Measurements from ENCODE around the gene ADAM20. TPM values are rescaled to one million over a fixed set of nuclear protein-coding genes. Genes with fewer than 3 reads are reported as not detected.

ADAM20 gene
- total RNA-seq (1 to 10 TPM; 1.2 to 4.8 (median 2.4) TPM), polyA plus RNA-seq (under 1 TPM; 0.05 to 0.07 (median 0.06) TPM)
- long read RNA-seq, donor 1: 0 reads
- long read RNA-seq, donor 2: 0 reads

GRCh38 chr14:70534904-70535303 is at the start of gene ADAM20:
Gene ADAM20 (minus strand): TSS chr14:70535004. CDS start chr14:70524757, 10,247 bp downstream.
- H3K4me1 ChIP-seq: no peaks in the 10 kb centered on the region
- H3K36me3 ChIP-seq: peaks cover 0 to 25% (median 8%) of the 10 kb centered on the region in 6 donors
- peaks cover 0 to 30% (median 18%) of the 10 kb centered on the region in 8 donors for H3K9me3 ChIP-seq
- TF ChIP-seq CTCF (IDR thresholded peaks at IDR 0.05 in 8 of 11, conservative IDR thresholded peaks at IDR 0.05 in 3 of 11): no peak
- TF ChIP-seq POLR2A (IDR thresholded peaks at IDR 0.05): no peak
- TF ChIP-seq POLR2AphosphoS5 (IDR thresholded peaks at IDR 0.05): no peak
- intact Hi-C loops (cut with DNase I; ENCODE audit: low total_unique reads): no loop called here
- H3K27me3 ChIP-seq (replicated peaks in 1 of 7): no peaks in the 10 kb centered on the region
- H3K27ac ChIP-seq: no peak within 1 kb of the TSS
- no peak for DNase-seq
- no peak within 1 kb of the TSS for H3K4me3 ChIP-seq

GRCh38 chr14:70576891-70577290 is 42.1 kb upstream of the ADAM20 start:
- Histone ChIP-seq H3K27me3 (replicated peaks in 1 of 7) (no peaks in the 10 kb centered on the region), H3K4me3 (no peak overlapping the region), H3K36me3 (peaks cover 0 to 83% (median 31%) of the 10 kb centered on the region in 6 donors), H3K4me1 (no peaks in the 10 kb centered on the region), H3K9me3 (peaks cover 0 to 7% (median 5%) of the 10 kb centered on the region in 8 donors), H3K27ac (no peak overlapping the region)
- WGBS, 5 donors: 71 to 93% (median 85%) methylated on average over 2 of the region's 2 CpGs
- TF ChIP-seq POLR2AphosphoS5 (IDR thresholded peaks at IDR 0.05) (no peak), POLR2A (IDR thresholded peaks at IDR 0.05) (no peak), CTCF (IDR thresholded peaks at IDR 0.05 in 8 of 11, conservative IDR thresholded peaks at IDR 0.05 in 3 of 11) (no peak)
- intact Hi-C loops (cut with DNase I; ENCODE audit: low total_unique reads): no loop called here
- DNase-seq: no peak

GRCh38 chr14:70573050-70573449 is 38.2 kb upstream of the ADAM20 start:
- Histone ChIP-seq H3K4me3 (no peak overlapping the region), H3K9me3 (peaks cover 0 to 7% (median 5%) of the 10 kb centered on the region in 8 donors), H3K4me1 (no peaks in the 10 kb centered on the region), H3K36me3 (peaks cover 0 to 59% (median 9%) of the 10 kb centered on the region in 6 donors), H3K27ac (no peak overlapping the region), H3K27me3 (replicated peaks in 1 of 7) (no peaks in the 10 kb centered on the region)
- 97 to 100% (median 100%) methylated on average over 1 of the region's 1 CpG for WGBS, 5 donors
- TF ChIP-seq POLR2AphosphoS5 (IDR thresholded peaks at IDR 0.05): no peak
- TF ChIP-seq CTCF (IDR thresholded peaks at IDR 0.05 in 8 of 11, conservative IDR thresholded peaks at IDR 0.05 in 3 of 11): no peak
- TF ChIP-seq POLR2A (IDR thresholded peaks at IDR 0.05): no peak
- intact Hi-C loops (cut with DNase I; ENCODE audit: low total_unique reads): no loop called here
- DNase-seq: no peak

GRCh38 chr14:70571139-70571538 is 36.3 kb upstream of the ADAM20 start:
- H3K36me3 ChIP-seq: peaks cover 0 to 66% (median 18%) of the 10 kb centered on the region in 6 donors
- no peaks in the 10 kb centered on the region for H3K27me3 ChIP-seq (replicated peaks in 1 of 7)
- H3K4me1 ChIP-seq: no peaks in the 10 kb centered on the region
- TF ChIP-seq POLR2A (IDR thresholded peaks at IDR 0.05): no peak
- TF ChIP-seq POLR2AphosphoS5 (IDR thresholded peaks at IDR 0.05): no peak
- TF ChIP-seq CTCF (IDR thresholded peaks at IDR 0.05 in 8 of 11, conservative IDR thresholded peaks at IDR 0.05 in 3 of 11): no peak
- 85 to 97% (median 96%) methylated on average over 2 of the region's 2 CpGs for WGBS, 5 donors
- H3K4me3 ChIP-seq: no peak overlapping the region
- peaks cover 0 to 15% (median 10%) of the 10 kb centered on the region in 8 donors for H3K9me3 ChIP-seq
- H3K27ac ChIP-seq: no peak overlapping the region
- DNase-seq: no peak
- intact Hi-C loops (cut with DNase I; ENCODE audit: low total_unique reads): no loop called here

All from spleen (tissue), 13 donors.